Transverse colon (tissue), 4 donors: ENCODE measurements around the gene CCNJ.

ENCODE experiments used
- EP300 ChIP-seq: sonication (generic); formaldehyde crosslinking; IDR thresholded peaks from one replicate; pipeline ENCODE4 v1.6.1; 2017; ENCODE audit warnings: antibody characterized with exemption, low read depth
- POLR2A ChIP-seq: fragments of 450-650 bp; IDR thresholded peaks from one replicate; pipeline ENCODE4 v1.6.1; 2016; ENCODE audit warnings: antibody characterized with exemption, mild to moderate bottlenecking, moderate library complexity
- POLR2AphosphoS5 ChIP-seq, 3 donors: sonication (generic); formaldehyde crosslinking; IDR thresholded peaks; one replicate each; pipeline ENCODE4 v1.6.1; 2016; ENCODE audit warnings: antibody characterized with exemption in 3 of 3
- TF ChIP-seq, protein P1 (sequence below), 5 experiments: fragments of 200-600 bp in 3 of 5; fragments of 450-650 bp in 2 of 5; sonication (generic) in 3 of 5; IDR thresholded peaks; 1 replicate in 2 of 5; 2 replicates in 3 of 5; pipeline ENCODE4 v1.5.1; 2016 to 2017; ENCODE audit warnings: antibody characterized with exemption in 5 of 5, inconsistent platforms in 3 of 5, mild to moderate bottlenecking in 2 of 5, moderate library complexity in 1 of 5

DNA sequence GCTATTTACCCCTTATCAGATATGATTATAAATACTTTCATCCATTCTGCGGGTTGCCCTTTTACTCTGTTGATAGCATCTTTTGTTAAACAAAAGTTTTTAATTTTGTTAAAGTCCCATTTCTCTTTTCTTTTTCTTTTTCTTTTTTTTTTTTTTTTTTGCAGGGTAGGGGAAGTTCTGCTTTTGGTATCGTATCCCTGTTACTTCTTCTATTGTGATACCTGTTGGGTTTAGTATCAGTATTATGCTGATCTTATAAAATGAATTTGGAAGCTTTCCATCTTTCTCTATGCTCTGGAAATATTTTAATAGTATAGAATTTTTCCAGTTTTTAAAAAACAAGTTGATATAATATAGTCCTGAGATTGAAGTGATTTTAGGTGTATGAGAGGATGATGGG is 6.0 kb downstream of the CCNJ start:
- TF ChIP-seq POLR2AphosphoS5 (IDR thresholded peaks at IDR 0.05), result no peak
- TF ChIP-seq, protein P1, sequence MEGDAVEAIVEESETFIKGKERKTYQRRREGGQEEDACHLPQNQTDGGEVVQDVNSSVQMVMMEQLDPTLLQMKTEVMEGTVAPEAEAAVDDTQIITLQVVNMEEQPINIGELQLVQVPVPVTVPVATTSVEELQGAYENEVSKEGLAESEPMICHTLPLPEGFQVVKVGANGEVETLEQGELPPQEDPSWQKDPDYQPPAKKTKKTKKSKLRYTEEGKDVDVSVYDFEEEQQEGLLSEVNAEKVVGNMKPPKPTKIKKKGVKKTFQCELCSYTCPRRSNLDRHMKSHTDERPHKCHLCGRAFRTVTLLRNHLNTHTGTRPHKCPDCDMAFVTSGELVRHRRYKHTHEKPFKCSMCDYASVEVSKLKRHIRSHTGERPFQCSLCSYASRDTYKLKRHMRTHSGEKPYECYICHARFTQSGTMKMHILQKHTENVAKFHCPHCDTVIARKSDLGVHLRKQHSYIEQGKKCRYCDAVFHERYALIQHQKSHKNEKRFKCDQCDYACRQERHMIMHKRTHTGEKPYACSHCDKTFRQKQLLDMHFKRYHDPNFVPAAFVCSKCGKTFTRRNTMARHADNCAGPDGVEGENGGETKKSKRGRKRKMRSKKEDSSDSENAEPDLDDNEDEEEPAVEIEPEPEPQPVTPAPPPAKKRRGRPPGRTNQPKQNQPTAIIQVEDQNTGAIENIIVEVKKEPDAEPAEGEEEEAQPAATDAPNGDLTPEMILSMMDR (IDR thresholded peaks at IDR 0.05), result no peak
- TF ChIP-seq POLR2A, result no peak
- TF ChIP-seq EP300, result no peak
